Vagina (tissue), 2 donors: ENCODE data around the gene BASP1.

Experiments used
- POLR2A ChIP-seq, 2 donors: fragments of 450-650 bp; IDR thresholded peaks; one replicate each; pipeline ENCODE4 v1.6.1; 2017; ENCODE audit warnings: antibody characterized with exemption in 2 of 2, mild to moderate bottlenecking in 2 of 2, moderate library complexity in 2 of 2
- POLR2AphosphoS5 ChIP-seq, 2 donors: sonication (generic); formaldehyde crosslinking; IDR thresholded peaks; one replicate each; pipeline ENCODE4 v1.9.0; 2017; ENCODE audit warnings: antibody characterized with exemption in 2 of 2, mild to moderate bottlenecking in 2 of 2, low read depth in 1 of 2; ENCODE audit not compliant: insufficient read depth in 1 of 2
- TF ChIP-seq, protein P1 (sequence below), 3 experiments: fragments of 450-650 bp in 2 of 3; fragments of 200-600 bp in 1 of 3; sonication (generic) in 1 of 3; IDR thresholded peaks; one replicate each; pipeline ENCODE4 v1.5.1; 2017 to 2019; ENCODE audit warnings: antibody characterized with exemption in 3 of 3, mild to moderate bottlenecking in 2 of 3, moderate library complexity in 2 of 3

DNA sequence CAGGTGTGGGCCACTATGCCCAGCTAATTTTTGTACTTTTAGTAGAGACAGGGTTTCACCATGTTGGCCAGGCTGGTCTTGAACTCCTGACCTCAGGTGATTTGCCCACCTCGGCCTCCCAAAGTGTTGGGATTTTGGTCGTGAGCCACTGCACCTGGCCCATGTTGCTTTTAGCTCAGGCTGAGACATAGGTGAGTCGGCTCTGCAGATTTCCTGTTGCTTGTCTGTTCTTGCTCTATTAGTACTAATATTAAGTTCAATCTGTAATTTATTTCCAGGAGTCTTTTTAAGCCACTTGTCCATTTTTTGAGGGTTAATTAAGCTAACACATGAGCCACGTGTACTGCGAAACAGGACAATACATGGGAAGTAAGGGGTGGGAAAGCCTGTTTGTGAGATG is 21.4 kb upstream of the BASP1 start:
- TF ChIP-seq, protein P1, sequence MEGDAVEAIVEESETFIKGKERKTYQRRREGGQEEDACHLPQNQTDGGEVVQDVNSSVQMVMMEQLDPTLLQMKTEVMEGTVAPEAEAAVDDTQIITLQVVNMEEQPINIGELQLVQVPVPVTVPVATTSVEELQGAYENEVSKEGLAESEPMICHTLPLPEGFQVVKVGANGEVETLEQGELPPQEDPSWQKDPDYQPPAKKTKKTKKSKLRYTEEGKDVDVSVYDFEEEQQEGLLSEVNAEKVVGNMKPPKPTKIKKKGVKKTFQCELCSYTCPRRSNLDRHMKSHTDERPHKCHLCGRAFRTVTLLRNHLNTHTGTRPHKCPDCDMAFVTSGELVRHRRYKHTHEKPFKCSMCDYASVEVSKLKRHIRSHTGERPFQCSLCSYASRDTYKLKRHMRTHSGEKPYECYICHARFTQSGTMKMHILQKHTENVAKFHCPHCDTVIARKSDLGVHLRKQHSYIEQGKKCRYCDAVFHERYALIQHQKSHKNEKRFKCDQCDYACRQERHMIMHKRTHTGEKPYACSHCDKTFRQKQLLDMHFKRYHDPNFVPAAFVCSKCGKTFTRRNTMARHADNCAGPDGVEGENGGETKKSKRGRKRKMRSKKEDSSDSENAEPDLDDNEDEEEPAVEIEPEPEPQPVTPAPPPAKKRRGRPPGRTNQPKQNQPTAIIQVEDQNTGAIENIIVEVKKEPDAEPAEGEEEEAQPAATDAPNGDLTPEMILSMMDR (IDR thresholded peaks at IDR 0.05): no peak
- no peak for TF ChIP-seq POLR2A (IDR thresholded peaks at IDR 0.05)
- no peak for TF ChIP-seq POLR2AphosphoS5 (IDR thresholded peaks at IDR 0.05; ENCODE audit: insufficient read depth in 1 of 2, low read depth in 1 of 2)
